SK-N-SH treated with all-trans-retinoic acid at 6 μM for 48 hours (cell line): ENCODE measurements around the gene PLBD2.

Experiments
- TCF4 ChIP-seq: fragments of 250-450 bp; sonication (Bioruptor Pico); IDR thresholded peaks from 2 replicates; pipeline ENCODE4 v1.8.0; 2021; ENCODE audit warnings: mild to moderate bottlenecking, moderate library complexity, borderline replicate concordance
- ZNF565 ChIP-seq: fragments of 450-650 bp; formaldehyde crosslinking; conservative IDR thresholded peaks from 2 replicates; pipeline ENCODE4 v1.5.0; 2020; ENCODE audit warnings: low read depth, mild to moderate bottlenecking, moderate library complexity

DNA sequence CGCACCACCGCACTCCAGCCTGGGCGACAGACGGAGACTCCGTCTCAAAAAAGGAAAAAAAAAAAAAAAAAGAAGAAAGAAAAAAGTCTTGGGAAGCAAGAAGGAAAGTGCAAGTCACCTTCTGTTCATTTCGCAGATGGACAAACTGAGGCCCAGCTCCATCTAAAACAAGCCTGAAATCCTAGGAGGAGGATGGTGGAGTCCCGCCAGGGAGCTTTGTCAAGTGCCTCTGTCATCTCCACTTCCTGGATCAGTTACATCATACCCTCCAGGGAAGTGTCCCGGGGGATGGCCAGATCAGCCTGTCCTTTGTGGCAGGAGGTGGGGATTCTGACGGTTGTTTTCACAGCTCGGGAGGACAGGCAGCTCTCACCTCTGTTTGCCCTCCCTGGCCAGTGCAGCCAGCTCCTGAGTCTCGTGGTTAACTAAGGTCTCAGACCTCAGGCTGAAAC lies 55.1 kb downstream of the PLBD2 start:
- TF ChIP-seq ZNF565 (CRISPR knock-in tag) = no peak
- TF ChIP-seq TCF4 (CRISPR knock-in tag) = no peak
